ENCODE results near the gene SFRP5.

DNA sequence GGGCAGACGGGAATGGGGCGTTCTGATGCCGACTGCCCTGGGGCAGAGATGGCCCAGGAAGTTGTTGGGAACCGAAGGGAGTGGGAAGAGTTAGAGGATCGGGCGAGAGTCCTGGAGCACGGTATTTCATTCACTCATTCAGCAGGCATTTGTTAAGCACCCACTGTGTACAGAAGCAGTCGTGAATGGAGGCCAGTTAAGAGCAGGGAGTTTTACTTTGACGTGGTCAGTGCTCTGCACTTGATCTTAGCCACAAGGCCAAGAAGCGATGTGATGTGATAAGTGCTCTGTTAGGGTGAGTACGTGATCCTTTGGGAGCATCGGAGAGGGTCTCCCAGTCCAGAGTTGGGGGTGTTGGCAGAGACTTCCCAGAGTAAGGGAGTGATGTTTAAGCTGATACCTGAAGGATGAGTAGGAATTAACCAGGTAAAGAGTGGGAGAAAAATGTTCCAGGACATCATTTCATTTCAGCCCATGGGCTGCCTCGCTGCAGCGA is 34.0 kb downstream of the SFRP5 start:
- TF ChIP-seq, protein P1, sequence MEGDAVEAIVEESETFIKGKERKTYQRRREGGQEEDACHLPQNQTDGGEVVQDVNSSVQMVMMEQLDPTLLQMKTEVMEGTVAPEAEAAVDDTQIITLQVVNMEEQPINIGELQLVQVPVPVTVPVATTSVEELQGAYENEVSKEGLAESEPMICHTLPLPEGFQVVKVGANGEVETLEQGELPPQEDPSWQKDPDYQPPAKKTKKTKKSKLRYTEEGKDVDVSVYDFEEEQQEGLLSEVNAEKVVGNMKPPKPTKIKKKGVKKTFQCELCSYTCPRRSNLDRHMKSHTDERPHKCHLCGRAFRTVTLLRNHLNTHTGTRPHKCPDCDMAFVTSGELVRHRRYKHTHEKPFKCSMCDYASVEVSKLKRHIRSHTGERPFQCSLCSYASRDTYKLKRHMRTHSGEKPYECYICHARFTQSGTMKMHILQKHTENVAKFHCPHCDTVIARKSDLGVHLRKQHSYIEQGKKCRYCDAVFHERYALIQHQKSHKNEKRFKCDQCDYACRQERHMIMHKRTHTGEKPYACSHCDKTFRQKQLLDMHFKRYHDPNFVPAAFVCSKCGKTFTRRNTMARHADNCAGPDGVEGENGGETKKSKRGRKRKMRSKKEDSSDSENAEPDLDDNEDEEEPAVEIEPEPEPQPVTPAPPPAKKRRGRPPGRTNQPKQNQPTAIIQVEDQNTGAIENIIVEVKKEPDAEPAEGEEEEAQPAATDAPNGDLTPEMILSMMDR (conservative IDR thresholded peaks at IDR 0.05), result no peak
- no peak for TF ChIP-seq ZFX (IDR thresholded peaks at IDR 0.05)

Data from C4-2B (cell line).